HepG2 (cell line): ENCODE data around the gene FMNL2. TPM values are rescaled to one million over a fixed set of nuclear protein-coding genes. Genes with fewer than 3 reads are reported as not detected.

Experiments used
- ARNT2 ChIP-seq: sonication (generic); formaldehyde crosslinking; IDR thresholded peaks from 2 replicates; pipeline ENCODE4 v1.8.0; 2022; ENCODE audit warnings: mild to moderate bottlenecking, low read depth, missing genetic modification reagents, moderate library complexity
- ASH2L ChIP-seq: fragments of 300-600, 200-600 bp; sonication (generic); IDR thresholded peaks from 2 replicates; pipeline ENCODE4 v1.7.0; 2017; ENCODE audit warnings: low read depth, mild to moderate bottlenecking, moderate library complexity, mixed read lengths, low read length; ENCODE audit not compliant: insufficient read length
- DMAP1 ChIP-seq: IDR thresholded peaks from 2 replicates; pipeline ENCODE4 v1.6.1; 2016
- KAT8 ChIP-seq: IDR thresholded peaks from 2 replicates; pipeline ENCODE4 v1.6.1; 2016; ENCODE audit warnings: missing genetic modification reagents, missing compliant biosample characterization
- MBNL3 ChIP-seq: fragments of 250-450 bp; sonication (Bioruptor Pico); conservative IDR thresholded peaks from 2 replicates; pipeline ENCODE4 v1.8.0; 2022; ENCODE audit warnings: mild to moderate bottlenecking, inconsistent platforms
- NFE2 ChIP-seq: sonication (generic); formaldehyde crosslinking; IDR thresholded peaks from 2 replicates; pipeline ENCODE4 v1.4.0; 2020; ENCODE audit warnings: missing genetic modification reagents
- NFIC ChIP-seq: IDR thresholded peaks from 2 replicates; pipeline ENCODE4 v1.6.1; 2012; ENCODE audit warnings: mild to moderate bottlenecking, low read length, inconsistent platforms
- NFYC ChIP-seq: IDR thresholded peaks from 2 replicates; pipeline ENCODE4 v1.6.1; 2016; ENCODE audit warnings: missing genetic modification reagents, missing compliant biosample characterization
- NR2F6 ChIP-seq, 2 experiments: IDR thresholded peaks; 2 replicates each; pipeline ENCODE4 v1.6.1; 2016; ENCODE audit warnings: antibody characterized with exemption in 1 of 2, mild to moderate bottlenecking in 1 of 2
- SMAD9 ChIP-seq: sonication (generic); formaldehyde crosslinking; IDR thresholded peaks from 2 replicates; pipeline ENCODE4 v1.5.1; 2020; ENCODE audit warnings: mild to moderate bottlenecking, missing genetic modification reagents
- SOX13 ChIP-seq, 3 experiments: fragments of 450-650 bp in 1 of 3; sonication (generic) in 1 of 3; formaldehyde crosslinking in 1 of 3; IDR thresholded peaks in 2 of 3; conservative IDR thresholded peaks in 1 of 3; 2 replicates each; pipeline versions ENCODE4 v1.5.0 to v1.6.1; 2016 to 2020; ENCODE audit warnings: antibody characterized with exemption in 1 of 3, mild to moderate bottlenecking in 1 of 3, missing compliant biosample characterization in 1 of 3, missing genetic modification reagents in 1 of 3, moderate library complexity in 1 of 3
- SOX6 ChIP-seq, 2 experiments: fragments of 450-650 bp in 1 of 2; sonication (generic) in 1 of 2; formaldehyde crosslinking in 1 of 2; IDR thresholded peaks; 2 replicates each; pipeline versions ENCODE4 v1.4.0 to v1.6.1; 2017 to 2020; ENCODE audit warnings: antibody characterized with exemption in 1 of 2, mild to moderate bottlenecking in 1 of 2, missing genetic modification reagents in 1 of 2
- XBP1 ChIP-seq: sonication (generic); formaldehyde crosslinking; IDR thresholded peaks from 2 replicates; pipeline ENCODE4 v1.5.0; 2020; ENCODE audit warnings: missing genetic modification reagents
- ZBTB8A ChIP-seq: sonication (generic); formaldehyde crosslinking; IDR thresholded peaks from 2 replicates; pipeline ENCODE4 v1.4.0; 2020; ENCODE audit warnings: mild to moderate bottlenecking, low read depth, missing genetic modification reagents, borderline replicate concordance
- ZGPAT ChIP-seq: IDR thresholded peaks from 2 replicates; pipeline ENCODE4 v1.6.1; 2016; ENCODE audit warnings: mild to moderate bottlenecking
- ZNF296 ChIP-seq: sonication (generic); formaldehyde crosslinking; conservative IDR thresholded peaks from 2 replicates; pipeline ENCODE4 v1.5.0; 2020; ENCODE audit warnings: mild to moderate bottlenecking, missing genetic modification reagents
- ZNF335 ChIP-seq: sonication (generic); formaldehyde crosslinking; IDR thresholded peaks from 2 replicates; pipeline ENCODE4 v1.4.0; 2020; ENCODE audit warnings: missing genetic modification reagents
- ZNF672 ChIP-seq: sonication (generic); formaldehyde crosslinking; IDR thresholded peaks from 2 replicates; pipeline ENCODE4 v1.8.1; 2022; ENCODE audit warnings: missing genetic modification reagents
- ZNF747 ChIP-seq: sonication (generic); formaldehyde crosslinking; IDR thresholded peaks from 2 replicates; pipeline ENCODE4 v1.8.1; 2023; ENCODE audit warnings: missing genetic modification reagents, mild to moderate bottlenecking, borderline replicate concordance
- ZNF766 ChIP-seq: sonication (generic); formaldehyde crosslinking; IDR thresholded peaks from 2 replicates; pipeline ENCODE4 v1.5.0; 2020; ENCODE audit warnings: missing genetic modification reagents, borderline replicate concordance
- ZSCAN31 ChIP-seq: sonication (generic); formaldehyde crosslinking; IDR thresholded peaks from 2 replicates; pipeline ENCODE4 v1.5.0; 2020; ENCODE audit warnings: low read depth, mild to moderate bottlenecking, missing genetic modification reagents
- polyA plus RNA-seq, 8 experiments: library from polyadenylated mRNA; depleted of rRNA in 3 of 8; stranded (reverse) in 7 of 8; unstranded in 1 of 8; fragments of >200 nt; fragmentation: Illumina TruSeq in 4 of 8; extraction: Trizol in 4 of 8; gene quantifications; 2 replicates each; pipeline versions ENCODE4 v1.2.1 to v1.2.3, GENCODE V29; 2011 to 2016; ENCODE audit warnings: low read depth in 4 of 8, missing spikeins in 1 of 8, mixed read lengths in 1 of 8; ENCODE audit not compliant: insufficient read depth in 1 of 8
- total RNA-seq, 5 experiments: library from RNA; depleted of rRNA; stranded (reverse); fragments of >200 nt; fragmentation: Illumina TruSeq; extraction: Trizol; gene quantifications; 2 replicates each; pipeline ENCODE4 v1.2.3, GENCODE V29; 2016; ENCODE audit warnings: low read depth in 1 of 5
- TF ChIP-seq, protein P1 (sequence below): IDR thresholded peaks from 2 replicates; pipeline ENCODE4 v1.6.1; 2016; ENCODE audit warnings: missing compliant biosample characterization, missing genetic modification reagents, borderline replicate concordance
- TF ChIP-seq, protein P2 (sequence below), 2 experiments: IDR thresholded peaks; 2 replicates each; pipeline ENCODE4 v1.6.1; 2011 to 2012; ENCODE audit warnings: low read length in 2 of 2, borderline replicate concordance in 1 of 2, low read depth in 1 of 2, mild to moderate bottlenecking in 1 of 2, moderate library complexity in 1 of 2

Gene FMNL2
- total and polyA plus RNA-seq, 2 of the 13 experiments (the other 11 are each of a cell fraction or from before 2014, with no cell fraction given), result 66.5 to 67.7 TPM

- TF ChIP-seq ASH2L (peak; percentile 27), XBP1 (CRISPR knock-in tag) (no peak), ZNF672 (CRISPR knock-in tag) (no peak), MBNL3 (CRISPR knock-in tag) (no peak), ZNF296 (CRISPR knock-in tag) (no peak), ZSCAN31 (CRISPR knock-in tag) (peak; percentile 49; the same call in 1 of the 2 replicates), NFIC (peak; percentile 94), NR2F6 (IDR thresholded peaks at IDR 0.05) (no peak), NR2F6 (CRISPR knock-in tag; IDR thresholded peaks at IDR 0.05) (peak; percentile 66; the same call in 1 of the 2 replicates), NFYC (CRISPR knock-in tag) (no peak), NFE2 (CRISPR knock-in tag) (no peak), ARNT2 (CRISPR knock-in tag) (no peak), DMAP1 (CRISPR knock-in tag) (peak; percentile 54; the same call in 1 of the 2 replicates), SOX6 (IDR thresholded peaks at IDR 0.05) (no peak), SOX6 (CRISPR knock-in tag; IDR thresholded peaks at IDR 0.05) (peak; percentile 96), ZNF766 (CRISPR knock-in tag) (no peak), KAT8 (CRISPR knock-in tag) (peak; percentile 81), SMAD9 (CRISPR knock-in tag) (no peak), ZNF747 (CRISPR knock-in tag) (no peak), ZGPAT (peak; percentile 91), ZBTB8A (no peak), SOX13 (IDR thresholded peaks at IDR 0.05) (peak; percentile 87), SOX13 (CRISPR knock-in tag; conservative IDR thresholded peaks at IDR 0.05 in 1 of 2, IDR thresholded peaks at IDR 0.05 in 1 of 2) (peak in 1 of 2 experiments; percentile 97; a peak in 2 of 4 replicates), ZNF335 (peak; percentile 66; the same call in 1 of the 2 replicates)
- TF ChIP-seq, protein P1, sequence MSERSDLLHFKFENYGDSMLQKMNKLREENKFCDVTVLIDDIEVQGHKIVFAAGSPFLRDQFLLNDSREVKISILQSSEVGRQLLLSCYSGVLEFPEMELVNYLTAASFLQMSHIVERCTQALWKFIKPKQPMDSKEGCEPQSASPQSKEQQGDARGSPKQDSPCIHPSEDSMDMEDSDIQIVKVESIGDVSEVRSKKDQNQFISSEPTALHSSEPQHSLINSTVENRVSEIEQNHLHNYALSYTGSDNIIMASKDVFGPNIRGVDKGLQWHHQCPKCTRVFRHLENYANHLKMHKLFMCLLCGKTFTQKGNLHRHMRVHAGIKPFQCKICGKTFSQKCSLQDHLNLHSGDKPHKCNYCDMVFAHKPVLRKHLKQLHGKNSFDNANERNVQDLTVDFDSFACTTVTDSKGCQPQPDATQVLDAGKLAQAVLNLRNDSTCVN (CRISPR knock-in tag), result peak; percentile 100
- TF ChIP-seq, protein P2, sequence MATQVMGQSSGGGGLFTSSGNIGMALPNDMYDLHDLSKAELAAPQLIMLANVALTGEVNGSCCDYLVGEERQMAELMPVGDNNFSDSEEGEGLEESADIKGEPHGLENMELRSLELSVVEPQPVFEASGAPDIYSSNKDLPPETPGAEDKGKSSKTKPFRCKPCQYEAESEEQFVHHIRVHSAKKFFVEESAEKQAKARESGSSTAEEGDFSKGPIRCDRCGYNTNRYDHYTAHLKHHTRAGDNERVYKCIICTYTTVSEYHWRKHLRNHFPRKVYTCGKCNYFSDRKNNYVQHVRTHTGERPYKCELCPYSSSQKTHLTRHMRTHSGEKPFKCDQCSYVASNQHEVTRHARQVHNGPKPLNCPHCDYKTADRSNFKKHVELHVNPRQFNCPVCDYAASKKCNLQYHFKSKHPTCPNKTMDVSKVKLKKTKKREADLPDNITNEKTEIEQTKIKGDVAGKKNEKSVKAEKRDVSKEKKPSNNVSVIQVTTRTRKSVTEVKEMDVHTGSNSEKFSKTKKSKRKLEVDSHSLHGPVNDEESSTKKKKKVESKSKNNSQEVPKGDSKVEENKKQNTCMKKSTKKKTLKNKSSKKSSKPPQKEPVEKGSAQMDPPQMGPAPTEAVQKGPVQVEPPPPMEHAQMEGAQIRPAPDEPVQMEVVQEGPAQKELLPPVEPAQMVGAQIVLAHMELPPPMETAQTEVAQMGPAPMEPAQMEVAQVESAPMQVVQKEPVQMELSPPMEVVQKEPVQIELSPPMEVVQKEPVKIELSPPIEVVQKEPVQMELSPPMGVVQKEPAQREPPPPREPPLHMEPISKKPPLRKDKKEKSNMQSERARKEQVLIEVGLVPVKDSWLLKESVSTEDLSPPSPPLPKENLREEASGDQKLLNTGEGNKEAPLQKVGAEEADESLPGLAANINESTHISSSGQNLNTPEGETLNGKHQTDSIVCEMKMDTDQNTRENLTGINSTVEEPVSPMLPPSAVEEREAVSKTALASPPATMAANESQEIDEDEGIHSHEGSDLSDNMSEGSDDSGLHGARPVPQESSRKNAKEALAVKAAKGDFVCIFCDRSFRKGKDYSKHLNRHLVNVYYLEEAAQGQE (IDR thresholded peaks at IDR 0.05; ENCODE audit: borderline replicate concordance in 1 of 2, low read depth in 1 of 2, low read length in 2 of 2), result peak in 1 of 2 experiments; percentile 65; a peak in 1 of 4 replicates
Measured at GRCh38 chr2:152405206-152406118, 70.5 kb downstream of the FMNL2 start (continued).
